ENCODE data around the gene SORBS2.

The SORBS2 gene

GRCh38 chr4:185792384-185793115, 19.4 kb downstream of the SORBS2 start:
- peak; percentile 97 for DNase-seq (ENCODE audit: low read depth)
- in situ Hi-C loops (cut with HindIII; ENCODE audit: low sequenced_read_pairs) = no loop called here
- no peak overlapping the region for H3K4me3 ChIP-seq (ENCODE audit: low read depth, low read length)

GRCh38 chr4:185787926-185788679, 23.9 kb downstream of the SORBS2 start:
- no peak overlapping the region for H3K4me3 ChIP-seq (ENCODE audit: low read depth, low read length)
- in situ Hi-C loops (cut with HindIII; ENCODE audit: low sequenced_read_pairs) = no loop called here
- no peak for DNase-seq (ENCODE audit: low read depth)
- TF ChIP-seq CTCF (IDR thresholded peaks at IDR 0.05; ENCODE audit: low read depth, low read length, missing control alignments) = no peak

More at GRCh38 chr4:185792384-185793115, 19.4 kb downstream of the SORBS2 start:
- no peak for TF ChIP-seq CTCF (IDR thresholded peaks at IDR 0.05; ENCODE audit: low read depth, low read length, missing control alignments)

- no peak for DNase-seq (ENCODE audit: low read depth)
- no peak overlapping the region for H3K4me3 ChIP-seq (ENCODE audit: low read depth, low read length)
- in situ Hi-C loops (cut with HindIII; ENCODE audit: low sequenced_read_pairs) = no loop called here
- TF ChIP-seq CTCF (IDR thresholded peaks at IDR 0.05; ENCODE audit: low read depth, low read length, missing control alignments) = no peak
Measured at GRCh38 chr4:185786422-185786821, 25.6 kb downstream of the SORBS2 start.

DNA sequence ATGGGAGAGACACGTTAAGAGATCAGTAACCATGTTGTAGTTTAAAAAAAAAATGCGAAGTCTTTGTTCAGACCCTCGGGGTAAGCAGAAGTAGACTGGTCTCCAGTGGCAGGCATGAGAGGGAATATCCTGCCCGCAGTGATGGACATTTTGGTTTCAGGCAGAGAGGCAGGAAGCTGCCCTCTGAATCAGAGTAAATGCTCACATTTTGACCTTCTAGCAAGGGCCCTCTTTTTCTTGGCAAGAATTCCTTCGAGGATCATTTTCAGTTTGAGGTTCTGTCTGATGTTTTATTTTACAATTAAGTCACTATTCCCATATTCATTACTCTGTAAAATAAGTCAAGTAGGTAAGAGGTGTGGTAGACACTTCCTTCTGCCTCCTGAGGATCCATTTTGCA, 28.4 kb downstream of the SORBS2 start:
- in situ Hi-C loops (cut with HindIII; ENCODE audit: low sequenced_read_pairs) = no loop called here
- DNase-seq (ENCODE audit: low read depth) = no peak
- H3K4me3 ChIP-seq (ENCODE audit: low read depth, low read length) = no peak overlapping the region
- TF ChIP-seq CTCF (IDR thresholded peaks at IDR 0.05; ENCODE audit: low read depth, low read length, missing control alignments) = no peak

DNA sequence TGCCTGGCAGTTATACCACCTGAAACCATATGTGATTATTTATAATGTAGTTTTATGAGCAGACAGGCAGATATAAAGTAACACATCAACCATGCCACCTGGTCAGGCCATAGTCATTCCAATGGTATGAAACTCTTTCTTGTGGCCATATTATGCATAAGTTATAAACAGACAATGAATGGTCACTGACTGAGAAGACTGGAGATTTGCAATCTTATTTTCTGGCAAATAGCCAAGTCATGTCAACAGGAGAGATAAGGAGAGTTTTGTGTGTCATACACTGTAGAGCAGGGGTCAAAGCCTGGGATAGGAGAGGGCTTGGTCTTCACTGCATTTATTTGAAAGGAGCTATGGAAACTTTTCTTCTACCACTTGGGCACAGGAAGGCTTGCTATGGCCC, 29.5 kb downstream of the SORBS2 start:
- TF ChIP-seq CTCF (IDR thresholded peaks at IDR 0.05; ENCODE audit: low read depth, low read length, missing control alignments) = no peak
- in situ Hi-C loops (cut with HindIII; ENCODE audit: low sequenced_read_pairs) = no loop called here
- no peak overlapping the region for H3K4me3 ChIP-seq (ENCODE audit: low read depth, low read length)
- no peak for DNase-seq (ENCODE audit: low read depth)

DNA sequence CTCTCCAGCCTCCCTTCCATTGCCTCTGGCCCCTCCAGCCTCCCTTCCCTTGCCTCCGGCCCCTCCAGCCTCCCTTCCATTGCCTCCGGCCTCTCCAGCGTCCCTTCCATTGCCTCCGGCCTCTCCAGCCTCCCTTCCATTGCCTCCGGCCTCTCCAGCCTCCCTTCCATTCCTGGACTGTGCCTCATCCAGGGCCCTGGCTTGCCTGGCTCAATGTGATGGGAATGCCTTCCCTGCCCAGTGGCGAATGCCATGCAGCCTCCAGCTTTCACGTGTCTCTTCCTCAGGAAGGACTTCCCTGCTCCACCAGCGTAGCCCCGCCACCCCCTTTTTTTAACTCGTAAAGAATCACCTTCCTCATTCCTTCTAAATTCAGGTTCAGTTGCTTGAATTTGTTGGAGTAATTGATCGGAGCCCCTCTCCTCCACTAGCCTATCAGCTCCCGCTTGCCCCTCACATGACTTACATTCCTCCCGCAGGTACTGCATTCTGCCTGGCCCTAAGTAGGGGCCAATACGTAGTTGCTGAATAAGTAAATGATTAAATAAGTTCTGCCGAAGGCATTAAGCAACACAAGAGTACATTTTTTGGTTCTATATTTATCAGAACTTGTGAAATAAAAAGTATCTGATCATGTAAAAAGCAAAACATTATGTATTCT, 30.3 kb downstream of the SORBS2 start:
- no peak overlapping the region for H3K4me3 ChIP-seq (ENCODE audit: low read depth, low read length)
- in situ Hi-C loops (cut with HindIII; ENCODE audit: low sequenced_read_pairs) = no loop called here
- no peak for TF ChIP-seq CTCF (IDR thresholded peaks at IDR 0.05; ENCODE audit: low read depth, low read length, missing control alignments)
- DNase-seq (ENCODE audit: low read depth) = no peak

All from astrocyte of the cerebellum (primary cell).